ENCODE data around the gene DAPK2. TPM values are rescaled to one million over a fixed set of nuclear protein-coding genes. Genes with fewer than 3 reads are reported as not detected.

Gene DAPK2
- total RNA-seq, 1 donor from 2014 or later, result 39.0 TPM

- TF ChIP-seq CTCF (IDR thresholded peaks at IDR 0.05; ENCODE audit: borderline replicate concordance), result no peak
- no peaks in the 10 kb centered on the region for H3K27me3 ChIP-seq (ENCODE audit: low read depth)
- H3K36me3 ChIP-seq, result no peaks in the 10 kb centered on the region
- peaks cover 91% of the 10 kb centered on the region for H3K4me1 ChIP-seq
- no peak for DNase-seq
- H3K27ac ChIP-seq (replicated peaks), result peak overlapping the region; percentile 87
- no peaks in the 10 kb centered on the region for H3K9me3 ChIP-seq (replicated peaks)
- intact Hi-C loops (cut with micrococcal nuclease), result no loop called here
- no peak overlapping the region for H3K4me3 ChIP-seq
Observed at GRCh38 chr15:64011736-64012135, 34.5 kb downstream of the DAPK2 start.

- H3K36me3 ChIP-seq, result no peaks in the 10 kb centered on the region
- peaks cover 95% of the 10 kb centered on the region for H3K4me1 ChIP-seq
Observed at GRCh38 chr15:64010719-64011118, 35.6 kb downstream of the DAPK2 start.

GRCh38 chr15:64009798-64010261 lies 36.5 kb downstream of the DAPK2 start:
- Histone ChIP-seq H3K4me1 (peaks cover 95% of the 10 kb centered on the region), H3K36me3 (no peaks in the 10 kb centered on the region), H3K9me3 (replicated peaks) (no peaks in the 10 kb centered on the region), H3K4me3 (no peak overlapping the region), H3K27me3 (ENCODE audit: low read depth) (no peaks in the 10 kb centered on the region), H3K27ac (replicated peaks) (peak overlapping the region; percentile 87)
- TF ChIP-seq CTCF (IDR thresholded peaks at IDR 0.05; ENCODE audit: borderline replicate concordance), result no peak
- DNase-seq, result no peak
- intact Hi-C loops (cut with micrococcal nuclease), result no loop called here

More at GRCh38 chr15:64010719-64011118, 35.6 kb downstream of the DAPK2 start:
- peak; percentile 63 for DNase-seq
- TF ChIP-seq CTCF (IDR thresholded peaks at IDR 0.05; ENCODE audit: borderline replicate concordance), result no peak
- Histone ChIP-seq H3K4me3 (no peak overlapping the region), H3K27me3 (ENCODE audit: low read depth) (no peaks in the 10 kb centered on the region), H3K27ac (replicated peaks) (peak overlapping the region; percentile 87), H3K9me3 (replicated peaks) (no peaks in the 10 kb centered on the region)
- intact Hi-C loops (cut with micrococcal nuclease), result no loop called here

GRCh38 chr15:64009241-64009640 lies 37.0 kb downstream of the DAPK2 start:
- Histone ChIP-seq H3K4me1 (peaks cover 95% of the 10 kb centered on the region), H3K9me3 (replicated peaks) (no peaks in the 10 kb centered on the region), H3K27me3 (ENCODE audit: low read depth) (no peaks in the 10 kb centered on the region), H3K36me3 (no peaks in the 10 kb centered on the region), H3K27ac (replicated peaks) (peak overlapping the region; percentile 87), H3K4me3 (no peak overlapping the region)
- DNase-seq, result peak; percentile 57
- TF ChIP-seq CTCF (IDR thresholded peaks at IDR 0.05; ENCODE audit: borderline replicate concordance), result no peak
- intact Hi-C loops (cut with micrococcal nuclease), result no loop called here

GRCh38 chr15:64008177-64008576 lies 38.1 kb downstream of the DAPK2 start:
- Histone ChIP-seq H3K4me1 (peaks cover 95% of the 10 kb centered on the region), H3K27ac (replicated peaks) (peak overlapping the region; percentile 87), H3K9me3 (replicated peaks) (no peaks in the 10 kb centered on the region), H3K27me3 (ENCODE audit: low read depth) (no peaks in the 10 kb centered on the region), H3K4me3 (no peak overlapping the region), H3K36me3 (no peaks in the 10 kb centered on the region)
- DNase-seq, result no peak
- no peak for TF ChIP-seq CTCF (IDR thresholded peaks at IDR 0.05; ENCODE audit: borderline replicate concordance)
- intact Hi-C loops (cut with micrococcal nuclease), result no loop called here
